ENCODE results near the gene ZNF534. TPM values are rescaled to one million over a fixed set of nuclear protein-coding genes. Genes with fewer than 3 reads are reported as not detected.
"Not testable (repeated sequence)": the region's sequence is repeated elsewhere in the genome, so short reads cannot be mapped to it uniquely, and the experiment has no call there.

ZNF534 gene
- total RNA-seq, 1 experiment from 2014 or later, result not detected

DNA sequence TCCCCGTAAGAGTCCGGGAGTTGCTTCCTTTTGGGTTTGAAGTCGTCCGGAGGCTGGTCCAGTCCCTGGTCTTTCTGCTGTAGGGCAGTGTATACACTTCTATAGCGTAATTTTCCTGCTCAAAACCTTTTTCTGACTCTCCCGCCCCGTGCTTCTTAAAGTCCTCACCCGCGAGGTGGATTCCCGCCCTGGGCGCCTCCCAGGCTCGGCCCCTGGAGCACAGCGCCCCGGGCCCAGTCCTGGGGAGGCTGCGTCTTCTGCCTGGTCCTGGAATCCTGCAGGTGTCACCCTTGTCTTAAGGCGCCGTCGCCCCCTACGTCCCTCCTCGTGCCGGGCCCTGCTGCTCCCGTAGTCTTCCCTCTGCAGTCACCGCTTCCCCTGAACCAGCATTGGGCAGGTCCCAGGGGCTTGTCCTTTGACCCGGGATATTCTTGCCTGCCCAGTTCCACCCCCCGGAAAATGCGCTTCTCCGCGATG is 64.1 kb downstream of the ZNF534 start:
- H3K4me3 Mint-ChIP-seq (ENCODE audit: unreplicated experiment), result no peak overlapping the region
- intact Hi-C loops (cut with micrococcal nuclease), result no loop called here
- peaks cover 5% of the 10 kb centered on the region for H3K36me3 Mint-ChIP-seq (ENCODE audit: insufficient read depth, unreplicated experiment)
- no peak for DNase-seq (ENCODE audit: unreplicated experiment)
- H3K27me3 Mint-ChIP-seq (ENCODE audit: insufficient read depth, unreplicated experiment), result no peaks in the 10 kb centered on the region
- H3K4me1 Mint-ChIP-seq (ENCODE audit: insufficient read depth, unreplicated experiment), result no peaks in the 10 kb centered on the region
- peaks cover 22% of the 10 kb centered on the region for H3K9me3 Mint-ChIP-seq (ENCODE audit: unreplicated experiment)
- BruUV-seq (replicated peaks), result no TSS peak
- ChIA-PET POLR2A (no interaction called here), CTCF (no interaction called here)
- no peak overlapping the region for H3K27ac Mint-ChIP-seq (ENCODE audit: low read depth, unreplicated experiment)
- TF ChIP-seq, protein P1, sequence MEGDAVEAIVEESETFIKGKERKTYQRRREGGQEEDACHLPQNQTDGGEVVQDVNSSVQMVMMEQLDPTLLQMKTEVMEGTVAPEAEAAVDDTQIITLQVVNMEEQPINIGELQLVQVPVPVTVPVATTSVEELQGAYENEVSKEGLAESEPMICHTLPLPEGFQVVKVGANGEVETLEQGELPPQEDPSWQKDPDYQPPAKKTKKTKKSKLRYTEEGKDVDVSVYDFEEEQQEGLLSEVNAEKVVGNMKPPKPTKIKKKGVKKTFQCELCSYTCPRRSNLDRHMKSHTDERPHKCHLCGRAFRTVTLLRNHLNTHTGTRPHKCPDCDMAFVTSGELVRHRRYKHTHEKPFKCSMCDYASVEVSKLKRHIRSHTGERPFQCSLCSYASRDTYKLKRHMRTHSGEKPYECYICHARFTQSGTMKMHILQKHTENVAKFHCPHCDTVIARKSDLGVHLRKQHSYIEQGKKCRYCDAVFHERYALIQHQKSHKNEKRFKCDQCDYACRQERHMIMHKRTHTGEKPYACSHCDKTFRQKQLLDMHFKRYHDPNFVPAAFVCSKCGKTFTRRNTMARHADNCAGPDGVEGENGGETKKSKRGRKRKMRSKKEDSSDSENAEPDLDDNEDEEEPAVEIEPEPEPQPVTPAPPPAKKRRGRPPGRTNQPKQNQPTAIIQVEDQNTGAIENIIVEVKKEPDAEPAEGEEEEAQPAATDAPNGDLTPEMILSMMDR (IDR thresholded peaks at IDR 0.05; ENCODE audit: unreplicated experiment), result no peak

DNA sequence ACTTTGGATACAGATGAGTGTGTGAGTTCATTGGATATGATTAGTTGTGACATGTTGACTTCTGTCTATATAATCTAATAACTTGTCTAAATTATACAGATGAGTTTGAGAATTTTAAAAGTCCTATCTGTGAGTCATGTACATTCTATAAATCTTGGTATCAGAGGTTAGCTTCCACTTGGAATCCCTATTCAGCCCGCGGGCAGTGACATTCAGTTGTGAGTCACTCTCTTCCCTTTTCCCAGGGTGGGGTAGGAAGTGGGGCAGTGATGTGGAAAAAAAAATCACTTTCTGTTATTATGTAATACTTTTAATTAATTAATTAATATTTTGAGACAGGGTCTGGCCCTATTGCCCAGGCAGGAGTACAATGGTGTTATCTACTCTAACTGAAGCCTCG is 65.6 kb downstream of the ZNF534 start:
- TF ChIP-seq, protein P1 (IDR thresholded peaks at IDR 0.05; ENCODE audit: unreplicated experiment), result no peak
- peaks cover 6% of the 10 kb centered on the region for H3K36me3 Mint-ChIP-seq (ENCODE audit: insufficient read depth, unreplicated experiment)
- no peak for DNase-seq (ENCODE audit: unreplicated experiment)
- ChIA-PET CTCF (interaction anchor here (0.7 kb wide), 1 partner anchor 37 kb away, joined by 3 read pairs; no protein-coding TSS in a partner anchor), POLR2A (no interaction called here)
- no TSS peak for BruUV-seq (replicated peaks)
- H3K27me3 Mint-ChIP-seq (ENCODE audit: insufficient read depth, unreplicated experiment), result no peaks in the 10 kb centered on the region
- no peaks in the 10 kb centered on the region for H3K4me1 Mint-ChIP-seq (ENCODE audit: insufficient read depth, unreplicated experiment)
- peaks cover 28% of the 10 kb centered on the region for H3K9me3 Mint-ChIP-seq (ENCODE audit: unreplicated experiment)
- no peak overlapping the region for H3K4me3 Mint-ChIP-seq (ENCODE audit: unreplicated experiment)
- H3K27ac Mint-ChIP-seq (ENCODE audit: low read depth, unreplicated experiment), result no peak overlapping the region
- intact Hi-C loops (cut with micrococcal nuclease), result no loop called here

DNA sequence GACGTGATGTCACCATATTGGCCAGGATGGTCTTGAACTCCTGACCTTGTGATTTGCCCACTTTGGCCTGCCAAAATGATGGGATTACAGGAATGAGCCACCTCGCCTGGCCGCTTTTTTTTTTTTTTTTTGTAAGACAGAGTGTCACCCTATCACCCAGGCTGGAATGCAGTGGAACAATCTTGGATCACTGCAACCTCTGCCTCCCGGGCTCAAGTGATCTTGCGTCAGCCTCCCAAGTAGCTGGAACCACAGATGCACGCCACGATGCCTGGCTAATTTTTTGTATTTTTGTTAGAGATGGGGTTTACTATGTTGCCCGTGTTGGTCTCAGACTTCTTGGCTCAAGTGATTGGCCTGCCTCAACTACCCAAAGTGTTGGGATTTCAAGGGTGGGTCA is 69.6 kb downstream of the ZNF534 start:
- Mint-ChIP-seq H3K27me3 (ENCODE audit: insufficient read depth, unreplicated experiment) (no peaks in the 10 kb centered on the region), H3K4me3 (ENCODE audit: unreplicated experiment) (no peak overlapping the region), H3K36me3 (ENCODE audit: insufficient read depth, unreplicated experiment) (peaks cover 6% of the 10 kb centered on the region), H3K27ac (ENCODE audit: low read depth, unreplicated experiment) (no peak overlapping the region), H3K4me1 (ENCODE audit: insufficient read depth, unreplicated experiment) (no peaks in the 10 kb centered on the region), H3K9me3 (ENCODE audit: unreplicated experiment) (peaks cover 30% of the 10 kb centered on the region)
- TF ChIP-seq, protein P1 (IDR thresholded peaks at IDR 0.05; ENCODE audit: unreplicated experiment), result no peak
- intact Hi-C loops (cut with micrococcal nuclease), result no loop called here
- CTCF ChIA-PET, result interaction anchor here (0.6 kb wide), 1 partner anchor 125 kb away, joined by 3 read pairs; no protein-coding TSS in a partner anchor
- no TSS peak for BruUV-seq (replicated peaks)
- POLR2A ChIA-PET, result no interaction called here
- no peak for DNase-seq (ENCODE audit: unreplicated experiment)

DNA sequence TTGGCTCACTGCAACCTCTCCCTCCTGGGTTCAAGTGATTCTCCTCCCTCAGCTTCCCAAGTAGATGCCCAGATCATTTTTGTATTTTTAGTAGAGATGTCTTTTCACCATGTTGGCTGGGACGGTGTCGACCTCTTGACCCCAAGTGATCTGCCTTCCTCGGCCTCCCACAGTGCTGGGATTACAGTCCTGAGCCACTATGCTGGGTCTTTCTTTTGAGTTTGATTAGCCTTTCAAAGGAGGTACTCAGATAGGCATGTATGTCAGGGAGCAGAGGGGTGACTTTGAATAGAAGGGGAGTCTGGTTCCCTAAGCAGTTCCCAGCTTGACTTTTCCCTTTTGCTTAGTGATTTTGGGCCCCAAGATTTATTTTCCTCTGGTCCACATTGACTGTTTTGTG is 71.5 kb downstream of the ZNF534 start:
- not testable (repeated sequence) for BruUV-seq (replicated peaks); H3K4me3 Mint-ChIP-seq (ENCODE audit: unreplicated experiment)
- POLR2A ChIA-PET, result interaction anchor here (0.6 kb wide), 1 partner anchor 822 kb away, joined by 3 read pairs; no protein-coding TSS in a partner anchor

DNA sequence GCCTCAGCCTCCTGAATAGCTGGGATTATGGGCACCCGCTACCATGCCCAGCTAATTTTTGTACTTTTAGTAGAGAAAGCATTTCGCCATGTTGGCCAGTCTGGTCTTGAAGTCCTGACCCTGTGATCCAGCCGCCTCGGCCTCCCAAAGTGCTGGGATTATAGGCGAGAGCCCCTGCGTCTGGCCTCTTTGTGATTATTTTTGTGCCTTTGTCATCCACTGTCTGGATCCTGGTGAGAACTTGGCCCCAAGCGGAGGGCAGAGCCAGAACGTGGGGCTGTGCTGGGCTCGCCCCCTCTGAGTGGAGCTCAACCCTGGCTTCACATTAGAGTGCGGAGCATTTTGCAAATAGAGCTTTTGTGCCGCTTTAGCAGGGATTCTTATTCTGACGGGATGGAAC is 72.0 kb downstream of the ZNF534 start:
- H3K27ac Mint-ChIP-seq (ENCODE audit: low read depth, unreplicated experiment); H3K4me3 Mint-ChIP-seq (ENCODE audit: unreplicated experiment); DNase-seq (ENCODE audit: unreplicated experiment); H3K4me1 Mint-ChIP-seq (ENCODE audit: insufficient read depth, unreplicated experiment); H3K36me3 Mint-ChIP-seq (ENCODE audit: insufficient read depth, unreplicated experiment); BruUV-seq (replicated peaks); CTCF ChIA-PET; POLR2A ChIA-PET; intact Hi-C loops (cut with micrococcal nuclease); H3K27me3 Mint-ChIP-seq (ENCODE audit: insufficient read depth, unreplicated experiment): not testable (repeated sequence)
- peaks cover 14% of the 10 kb centered on the region for H3K9me3 Mint-ChIP-seq (ENCODE audit: unreplicated experiment)

More for the DNA sequence above, 71.5 kb downstream of the ZNF534 start:
- intact Hi-C loops (cut with micrococcal nuclease); H3K4me1 Mint-ChIP-seq (ENCODE audit: insufficient read depth, unreplicated experiment); H3K27me3 Mint-ChIP-seq (ENCODE audit: insufficient read depth, unreplicated experiment); H3K27ac Mint-ChIP-seq (ENCODE audit: low read depth, unreplicated experiment); H3K36me3 Mint-ChIP-seq (ENCODE audit: insufficient read depth, unreplicated experiment); DNase-seq (ENCODE audit: unreplicated experiment); CTCF ChIA-PET: not testable (repeated sequence)
- peaks cover 17% of the 10 kb centered on the region for H3K9me3 Mint-ChIP-seq (ENCODE audit: unreplicated experiment)

Other genes starting within 250 kb of the ZNF534 start
- gene PPP2R1A, start 239.1 kb upstream of the ZNF534 start, total RNA-seq (2022), result 194 and 211 TPM in 2 replicates
- gene ZNF766, start 159.6 kb upstream of the ZNF534 start, total RNA-seq (2022), result 11.5 and 16.0 TPM in 2 replicates
- gene ZNF480, start 132.0 kb upstream of the ZNF534 start, total RNA-seq (2022), result 13.1 and 15.8 TPM in 2 replicates
- gene ZNF610, start 92.9 kb upstream of the ZNF534 start, total RNA-seq (2022), result not detected in 2 replicates
- 6.7 and 6.9 TPM in 2 replicates for gene ZNF880, start 59.2 kb upstream of the ZNF534 start, total RNA-seq (2022)
- 16.0 and 21.6 TPM in 2 replicates for gene ZNF528, start 31.3 kb upstream of the ZNF534 start, total RNA-seq (2022)
- not detected in 2 replicates for gene ZNF578, start 24.4 kb downstream of the ZNF534 start, total RNA-seq (2022)
- gene ZNF808, start 98.5 kb downstream of the ZNF534 start, total RNA-seq (2022), result 14.8 and 18.2 TPM in 2 replicates
- 8.3 and 13.0 TPM in 2 replicates for gene ZNF701, start 141.1 kb downstream of the ZNF534 start, total RNA-seq (2022)
- 58.9 and 102 TPM in 2 replicates for gene ZNF83, start 209.2 kb downstream of the ZNF534 start, total RNA-seq (2022)